Posterior cingulate gyrus (tissue), 11 donors: ENCODE measurements around the gene PCMTD2.
A peak's percentile ranks its signal among the peaks of the same experiment; 100 is the strongest.

Experiments
- DNase-seq, 10 donors: peaks; one replicate each; pipeline versions ENCODE4 v3.0.0 to v3.0.0-alpha.2; 2020 to 2021; ENCODE audit warnings: mixed read lengths in 3 of 10
- intact Hi-C: fragments of 100-400 bp; cut with DNase I; formaldehyde crosslinking; loops from one replicate; pipeline ENCODE4 v1.15.1; 2023

The PCMTD2 gene

GRCh38 chr20:64237316-64237715 lies 18.2 kb upstream of the PCMTD2 start:
- intact Hi-C loops: no loop called here
- peak in 3 of 10 donors; percentile 42 to 80 (median 71) for DNase-seq

- intact Hi-C loops: no loop called here
- DNase-seq: peak in 2 of 10 donors; percentile 23 to 69
These were observed 17.3 kb upstream of the PCMTD2 start for GRCh38 chr20:64238115-64238825.

- intact Hi-C loops: no loop called here
- peak in 3 of 10 donors; percentile 16 to 70 (median 62) for DNase-seq
These were observed 16.6 kb upstream of the PCMTD2 start for GRCh38 chr20:64238851-64239387.

GRCh38 chr20:64239449-64240242 lies 15.9 kb upstream of the PCMTD2 start:
- peak in 3 of 10 donors; percentile 37 to 55 (median 53) for DNase-seq
- intact Hi-C loops: no loop called here

- peak in 3 of 10 donors; percentile 50 to 78 (median 71) for DNase-seq
- intact Hi-C loops: no loop called here
These were observed 15.1 kb upstream of the PCMTD2 start for GRCh38 chr20:64240243-64241015.

- peak in 2 of 10 donors; percentile 34 to 46 for DNase-seq
- intact Hi-C loops: no loop called here
These were observed 14.5 kb upstream of the PCMTD2 start for GRCh38 chr20:64241061-64241460.

- intact Hi-C loops: no loop called here
- DNase-seq: peak in 3 of 10 donors; percentile 31 to 79 (median 44)
These were observed 13.3 kb upstream of the PCMTD2 start for GRCh38 chr20:64242003-64242796.

- DNase-seq: peak in 1 of 10 donors; percentile 22
- intact Hi-C loops: no loop called here
These were observed 12.6 kb upstream of the PCMTD2 start for GRCh38 chr20:64242797-64243475.

GRCh38 chr20:64244281-64244805 lies 11.2 kb upstream of the PCMTD2 start:
- peak in 1 of 10 donors; percentile 68 for DNase-seq

GRCh38 chr20:64244870-64245603 lies 10.5 kb upstream of the PCMTD2 start:
- DNase-seq: peak in 2 of 10 donors; percentile 59 to 67
- intact Hi-C loops: no loop called here

More at GRCh38 chr20:64244281-64244805, 11.2 kb upstream of the PCMTD2 start:
- intact Hi-C loops: no loop called here

- intact Hi-C loops: no loop called here
- peak in 1 of 10 donors; percentile 41 for DNase-seq
These were observed 9.6 kb upstream of the PCMTD2 start for GRCh38 chr20:64245746-64246595.

GRCh38 chr20:64246616-64247306 lies 8.8 kb upstream of the PCMTD2 start:
- DNase-seq: peak in 2 of 10 donors; percentile 54 to 65
- intact Hi-C loops: no loop called here

GRCh38 chr20:64247307-64247618 lies 8.3 kb upstream of the PCMTD2 start:
- peak in 2 of 10 donors; percentile 49 to 64 for DNase-seq
- intact Hi-C loops: no loop called here

GRCh38 chr20:64247970-64248841 lies 7.3 kb upstream of the PCMTD2 start:
- peak in 2 of 10 donors; percentile 39 to 80 for DNase-seq
- intact Hi-C loops: no loop called here

- DNase-seq: no peak
- intact Hi-C loops: no loop called here
These were observed 5.5 kb upstream of the PCMTD2 start for GRCh38 chr20:64250027-64250426.

- intact Hi-C loops: no loop called here
- no peak for DNase-seq
These were observed 2.6 kb upstream of the PCMTD2 start for GRCh38 chr20:64253000-64253383.
